Lung (tissue), 12 donors: Measurements from ENCODE around the gene NLGN1. TPM values are rescaled to one million over a fixed set of nuclear protein-coding genes. Genes with fewer than 3 reads are reported as not detected.

Source experiments
- ATAC-seq: fragments of 200-7000 bp; cut with Tn5 transposase; one replicate; pipeline ENCODE4 v1.9.1; 2020; ENCODE audit warnings: moderate number of reproducible peaks; ENCODE audit not compliant: insufficient read depth, low FRiP score
- DNase-seq, 3 donors: peaks; one replicate each; pipeline ENCODE4 v3.0.0-alpha.2; 2013 to 2017
- H3K27ac ChIP-seq, 2 donors: one replicate each; pipeline ENCODE4 v1.5.1; 2013; ENCODE audit warnings: mild to moderate bottlenecking in 2 of 2, moderate library complexity in 2 of 2, control low read depth in 1 of 2, inconsistent platforms in 1 of 2, low read depth in 1 of 2, low read length in 1 of 2
- H3K27me3 ChIP-seq, 3 donors: one replicate each; pipeline ENCODE4 v1.5.1; 2013; ENCODE audit warnings: low read length in 2 of 3; ENCODE audit not compliant: control insufficient read depth in 3 of 3, insufficient read depth in 3 of 3
- H3K36me3 ChIP-seq, 4 donors: one replicate each; pipeline ENCODE4 v1.5.1; 2013; ENCODE audit warnings: low read length in 4 of 4, mild to moderate bottlenecking in 1 of 4, moderate library complexity in 1 of 4; ENCODE audit not compliant: control insufficient read depth in 4 of 4, insufficient read depth in 4 of 4
- H3K4me1 ChIP-seq, 5 donors: one replicate each; pipeline ENCODE4 v1.5.1; 2013; ENCODE audit warnings: low read length in 5 of 5, mild to moderate bottlenecking in 2 of 5, moderate library complexity in 1 of 5; ENCODE audit not compliant: control insufficient read depth in 5 of 5, insufficient read depth in 5 of 5
- H3K4me3 ChIP-seq: one replicate; pipeline ENCODE4 v1.5.1; 2013; ENCODE audit warnings: mild to moderate bottlenecking, control low read depth, moderate library complexity
- H3K9ac ChIP-seq, 2 donors: one replicate each; pipeline ENCODE4 v1.5.1; 2013; ENCODE audit warnings: low read length in 2 of 2, control low read depth in 1 of 2; ENCODE audit not compliant: insufficient read depth in 1 of 2
- H3K9me3 ChIP-seq, 4 donors: one replicate each; pipeline ENCODE4 v1.5.1; 2013; ENCODE audit warnings: low read length in 3 of 4, mild to moderate bottlenecking in 1 of 4, moderate library complexity in 1 of 4; ENCODE audit not compliant: control insufficient read depth in 4 of 4, insufficient read depth in 3 of 4
- WGBS, 2 donors: extraction: QIAGEN DNeasy Blood & Tissue Kit; methylation state at CpG; one replicate each; pipeline ENCODE4 v1.1.7; 2013; 5-methylcytosine and 5-hydroxymethylcytosine counted together
- polyA plus RNA-seq, 2 donors: library from polyadenylated mRNA; stranded (reverse); fragments of 200-250 nt; gene quantifications; one replicate each; pipeline ENCODE4 v1.2.1, GENCODE V29; 2013
- total RNA-seq, 2 donors: library from RNA; depleted of rRNA in 1 of 2; stranded (reverse); fragments of >200 nt in 1 of 2; gene quantifications; one replicate each; pipeline ENCODE4 v1.2.1, GENCODE V29; 2014 to 2021
- TF ChIP-seq, protein P1 (sequence below): IDR thresholded peaks from 2 replicates; pipeline ENCODE4 v1.5.1; 2012; ENCODE audit warnings: mild to moderate bottlenecking; ENCODE audit errors: control extremely low read depth, extremely low read depth
- donor health status: control.
- donor health status: control.
- donor health status: Bipolar disorder and iron deficiency.
- donor health status: healthy.
- donor health status: DM: yes; HTN: yes; CAD: no.

Gene NLGN1
- total and polyA plus RNA-seq, 4 donors: 0.24 to 22.2 (median 1.9) TPM

DNA sequence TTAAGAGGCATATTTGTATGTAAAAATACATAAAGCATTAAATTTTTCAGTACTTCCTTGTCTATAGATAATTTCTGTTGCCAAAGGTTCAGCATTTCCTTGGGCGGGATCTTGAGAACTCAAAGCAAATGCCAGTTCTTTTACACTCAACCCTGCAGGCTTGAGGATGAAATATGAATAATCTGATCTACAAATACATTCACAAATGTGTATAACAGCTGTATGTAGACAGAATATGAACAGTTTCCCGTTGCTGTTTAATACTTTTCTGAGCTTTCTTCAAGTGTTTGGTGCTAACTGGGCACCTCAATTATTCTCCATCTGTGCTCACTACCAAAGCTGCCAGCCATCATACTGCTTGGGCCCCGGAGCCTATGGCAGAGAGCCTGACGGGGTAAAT, 661.3 kb downstream of the NLGN1 start:
- Histone ChIP-seq H3K9me3 (peaks cover 0 to 2% (median 0%) of the 10 kb centered on the region in 4 donors), H3K9ac (no peak overlapping the region), H3K27me3 (no peaks in the 10 kb centered on the region), H3K36me3 (no peaks in the 10 kb centered on the region), H3K4me1 (no peaks in the 10 kb centered on the region), H3K27ac (no peak overlapping the region), H3K4me3 (no peak overlapping the region)
- TF ChIP-seq, protein P1, sequence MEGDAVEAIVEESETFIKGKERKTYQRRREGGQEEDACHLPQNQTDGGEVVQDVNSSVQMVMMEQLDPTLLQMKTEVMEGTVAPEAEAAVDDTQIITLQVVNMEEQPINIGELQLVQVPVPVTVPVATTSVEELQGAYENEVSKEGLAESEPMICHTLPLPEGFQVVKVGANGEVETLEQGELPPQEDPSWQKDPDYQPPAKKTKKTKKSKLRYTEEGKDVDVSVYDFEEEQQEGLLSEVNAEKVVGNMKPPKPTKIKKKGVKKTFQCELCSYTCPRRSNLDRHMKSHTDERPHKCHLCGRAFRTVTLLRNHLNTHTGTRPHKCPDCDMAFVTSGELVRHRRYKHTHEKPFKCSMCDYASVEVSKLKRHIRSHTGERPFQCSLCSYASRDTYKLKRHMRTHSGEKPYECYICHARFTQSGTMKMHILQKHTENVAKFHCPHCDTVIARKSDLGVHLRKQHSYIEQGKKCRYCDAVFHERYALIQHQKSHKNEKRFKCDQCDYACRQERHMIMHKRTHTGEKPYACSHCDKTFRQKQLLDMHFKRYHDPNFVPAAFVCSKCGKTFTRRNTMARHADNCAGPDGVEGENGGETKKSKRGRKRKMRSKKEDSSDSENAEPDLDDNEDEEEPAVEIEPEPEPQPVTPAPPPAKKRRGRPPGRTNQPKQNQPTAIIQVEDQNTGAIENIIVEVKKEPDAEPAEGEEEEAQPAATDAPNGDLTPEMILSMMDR: no peak
- no peak for DNase-seq
- no peak for ATAC-seq
- WGBS, 2 donors: 86 to 87% methylated on average over 4 of the region's 4 CpGs

DNA sequence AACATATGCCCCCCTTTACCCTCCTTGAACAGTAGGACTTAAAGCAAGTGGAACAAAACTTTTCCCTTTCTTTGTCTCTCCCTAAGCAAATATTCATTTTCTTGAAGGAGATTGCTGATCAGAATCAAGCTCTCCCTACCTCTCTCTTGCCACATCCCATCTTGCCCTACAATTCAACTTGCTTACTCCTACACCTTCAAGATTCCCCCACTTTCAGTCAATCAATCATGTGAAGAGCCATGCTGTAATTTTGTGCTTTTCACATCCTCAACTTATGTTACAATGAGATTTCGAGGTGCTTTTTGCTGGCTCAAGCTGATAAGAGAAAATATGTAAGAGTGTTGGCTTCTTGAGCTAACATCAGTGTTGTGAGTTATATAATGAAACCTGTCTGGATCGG, 662.9 kb downstream of the NLGN1 start:
- Histone ChIP-seq H3K9ac (no peak overlapping the region), H3K9me3 (peaks cover 0 to 2% (median 0%) of the 10 kb centered on the region in 4 donors), H3K4me1 (no peaks in the 10 kb centered on the region), H3K27ac (no peak overlapping the region), H3K36me3 (no peaks in the 10 kb centered on the region), H3K27me3 (no peaks in the 10 kb centered on the region), H3K4me3 (no peak overlapping the region)
- 66 to 75% methylated on average over 2 of the region's 2 CpGs for WGBS, 2 donors
- DNase-seq: no peak
- ATAC-seq: no peak
- TF ChIP-seq, protein P1: no peak

DNA sequence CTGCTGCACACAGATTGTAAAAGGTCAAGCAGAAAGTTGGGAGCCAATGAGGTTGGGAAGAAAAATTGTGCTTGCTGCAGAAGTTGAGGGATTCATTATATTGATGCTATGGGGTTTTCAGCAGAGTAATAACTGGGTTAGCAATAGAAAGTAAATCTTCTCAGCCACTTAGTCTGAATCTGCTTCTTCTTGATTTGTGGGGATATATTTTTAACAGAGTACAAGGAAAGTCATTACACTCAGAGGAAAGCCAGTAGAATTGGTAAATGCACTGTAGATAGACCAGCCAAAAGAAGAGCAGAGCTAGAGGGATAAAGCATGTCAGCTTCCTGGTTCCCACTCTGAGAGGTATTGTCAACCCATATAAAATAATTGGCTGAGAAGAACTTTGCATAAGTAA, 663.6 kb downstream of the NLGN1 start:
- DNase-seq (no peak), ATAC-seq (no peak)
- Histone ChIP-seq H3K9me3 (peaks cover 0 to 2% (median under 1%) of the 10 kb centered on the region in 4 donors), H3K27ac (no peak overlapping the region), H3K27me3 (no peaks in the 10 kb centered on the region), H3K36me3 (no peaks in the 10 kb centered on the region), H3K9ac (no peak overlapping the region), H3K4me3 (no peak overlapping the region), H3K4me1 (no peaks in the 10 kb centered on the region)
- TF ChIP-seq, protein P1: no peak

DNA sequence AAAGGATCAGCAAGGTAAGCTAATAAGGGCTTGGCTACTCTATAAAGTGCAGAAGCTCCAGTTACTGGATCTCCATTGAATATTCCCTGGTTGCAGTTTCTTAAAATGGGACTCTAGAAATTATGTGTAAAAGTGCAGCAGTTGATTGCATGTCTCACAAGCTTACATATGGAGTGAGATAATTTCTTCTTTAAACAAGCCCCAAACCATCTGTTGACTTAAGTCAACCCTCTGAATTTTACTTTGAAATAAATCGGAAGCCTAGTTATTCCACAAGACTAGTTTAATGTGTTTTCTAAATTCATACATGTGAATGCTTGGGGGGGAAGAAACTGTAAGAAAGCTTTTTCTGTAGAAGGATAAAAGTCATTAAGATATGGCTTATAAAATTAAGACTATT, 664.2 kb downstream of the NLGN1 start:
- DNase-seq (no peak), ATAC-seq (no peak)
- Histone ChIP-seq H3K4me3 (no peak overlapping the region), H3K9ac (no peak overlapping the region), H3K4me1 (no peaks in the 10 kb centered on the region), H3K27ac (no peak overlapping the region), H3K27me3 (no peaks in the 10 kb centered on the region), H3K9me3 (peaks cover 0 to 2% (median under 1%) of the 10 kb centered on the region in 4 donors), H3K36me3 (no peaks in the 10 kb centered on the region)
- TF ChIP-seq, protein P1: no peak
- WGBS, 2 donors: 89 to 97% methylated on average over 1 of the region's 1 CpG
